ENCODE measurements around the gene ENDOU.

DNA sequence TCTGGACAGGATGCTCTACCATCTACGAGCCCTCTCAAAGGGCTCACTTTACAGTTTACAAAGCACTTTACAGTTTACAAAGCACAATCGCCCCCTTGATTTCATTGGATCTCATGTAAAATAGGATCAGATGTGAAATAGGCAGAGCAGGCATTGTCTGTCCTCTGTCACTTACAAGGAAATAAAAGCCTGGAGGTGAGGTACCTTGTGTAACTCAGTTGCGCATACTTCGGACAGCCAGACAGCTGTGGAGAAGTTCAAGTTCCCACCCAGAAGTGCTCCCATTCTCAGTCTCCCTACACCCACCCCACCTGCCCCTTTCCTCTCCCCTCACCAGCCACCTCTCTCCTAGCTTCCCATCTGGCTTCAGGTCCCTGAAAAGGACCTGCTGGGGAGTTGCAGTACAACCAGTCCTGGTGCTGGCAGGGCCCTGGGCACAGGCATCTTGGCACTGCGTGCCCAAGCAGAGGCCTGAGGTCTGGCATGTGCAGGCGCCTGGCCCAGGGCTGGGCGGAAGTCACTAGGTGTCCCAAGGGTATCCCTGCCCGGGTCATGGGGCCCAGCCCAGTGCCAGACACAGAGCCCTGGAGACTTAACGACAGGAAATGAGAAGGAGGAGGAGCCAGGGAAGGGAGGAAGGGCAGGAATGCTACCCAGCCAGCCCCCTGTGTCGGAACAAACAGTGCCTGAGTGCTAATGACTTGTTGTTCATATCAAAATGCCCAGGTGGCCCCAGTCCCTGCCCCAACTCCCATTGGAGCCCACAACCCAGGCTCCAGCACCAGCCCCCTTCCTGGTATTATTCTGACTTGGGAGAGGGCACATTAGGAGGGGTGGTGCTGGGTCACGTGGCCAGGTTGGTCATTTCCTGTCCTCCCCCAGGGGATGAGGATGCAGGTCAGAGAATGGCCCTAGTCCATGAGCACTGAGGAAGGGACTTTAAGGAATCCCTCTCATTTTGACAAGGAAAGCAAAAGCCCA, 28.0 kb upstream of the ENDOU start:
- TF ChIP-seq, protein P1, sequence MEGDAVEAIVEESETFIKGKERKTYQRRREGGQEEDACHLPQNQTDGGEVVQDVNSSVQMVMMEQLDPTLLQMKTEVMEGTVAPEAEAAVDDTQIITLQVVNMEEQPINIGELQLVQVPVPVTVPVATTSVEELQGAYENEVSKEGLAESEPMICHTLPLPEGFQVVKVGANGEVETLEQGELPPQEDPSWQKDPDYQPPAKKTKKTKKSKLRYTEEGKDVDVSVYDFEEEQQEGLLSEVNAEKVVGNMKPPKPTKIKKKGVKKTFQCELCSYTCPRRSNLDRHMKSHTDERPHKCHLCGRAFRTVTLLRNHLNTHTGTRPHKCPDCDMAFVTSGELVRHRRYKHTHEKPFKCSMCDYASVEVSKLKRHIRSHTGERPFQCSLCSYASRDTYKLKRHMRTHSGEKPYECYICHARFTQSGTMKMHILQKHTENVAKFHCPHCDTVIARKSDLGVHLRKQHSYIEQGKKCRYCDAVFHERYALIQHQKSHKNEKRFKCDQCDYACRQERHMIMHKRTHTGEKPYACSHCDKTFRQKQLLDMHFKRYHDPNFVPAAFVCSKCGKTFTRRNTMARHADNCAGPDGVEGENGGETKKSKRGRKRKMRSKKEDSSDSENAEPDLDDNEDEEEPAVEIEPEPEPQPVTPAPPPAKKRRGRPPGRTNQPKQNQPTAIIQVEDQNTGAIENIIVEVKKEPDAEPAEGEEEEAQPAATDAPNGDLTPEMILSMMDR (conservative IDR thresholded peaks at IDR 0.05) = no peak; the same call in 1 of the 2 replicates
- no peak for TF ChIP-seq EZH2 (IDR thresholded peaks at IDR 0.05; ENCODE audit: low read depth)

Measured in PC-9 (cell line).